Keratinocyte (primary cell): ENCODE results near the gene ACSL6.

Experiments
- CTCF ChIP-seq, 3 experiments: IDR thresholded peaks in 1 of 3; conservative IDR thresholded peaks in 1 of 3; optimal IDR thresholded peaks in 1 of 3; 2 replicates in 2 of 3; 3 replicates in 1 of 3; pipeline versions ENCODE3 to v1.5.1; 2011; ENCODE audit warnings: low read length in 3 of 3, mild to moderate bottlenecking in 3 of 3, moderate library complexity in 2 of 3, control low read depth in 1 of 3, inconsistent platforms in 1 of 3; ENCODE audit not compliant: insufficient read depth in 2 of 3; ENCODE audit errors: extremely low read depth in 1 of 3
- EZH2 ChIP-seq: IDR thresholded peaks from one replicate; pipeline ENCODE4 v1.6.1; 2012; ENCODE audit warnings: inconsistent platforms, mild to moderate bottlenecking, low read length, moderate library complexity

DNA sequence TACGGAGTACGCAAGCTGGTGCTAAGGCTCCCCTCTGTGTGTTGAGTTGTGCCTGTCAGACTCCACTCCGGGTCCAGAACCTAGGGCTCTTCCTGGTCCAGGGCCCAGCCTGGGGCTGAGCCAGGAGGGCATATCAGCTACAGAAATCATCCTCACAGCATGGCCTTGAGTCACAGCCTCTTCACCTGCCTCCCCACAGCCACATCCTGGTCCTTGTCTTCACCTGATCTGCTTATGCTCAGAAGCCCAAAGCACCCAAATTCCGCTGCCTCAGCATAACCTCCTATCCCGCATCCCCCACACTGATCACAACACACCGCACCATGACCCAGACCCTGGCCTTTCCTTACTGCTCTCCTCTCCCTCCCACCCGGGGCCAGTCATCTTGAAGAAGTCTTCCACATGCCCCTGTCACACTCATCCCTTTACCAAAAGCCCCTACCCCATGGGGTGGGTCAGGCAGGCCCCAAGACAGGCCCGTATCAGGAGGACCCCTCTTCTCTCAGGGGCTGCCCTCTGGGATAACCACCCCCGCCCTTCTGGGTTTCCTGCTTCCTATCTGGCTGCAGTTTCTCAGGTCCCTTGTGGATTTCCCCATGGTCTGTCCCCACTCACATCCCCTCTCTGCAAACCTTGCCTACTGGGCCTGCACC lies 47.7 kb upstream of the ACSL6 start:
- TF ChIP-seq CTCF (optimal IDR thresholded peaks at IDR 0.05 in 1 of 3, IDR thresholded peaks at IDR 0.05 in 1 of 3, conservative IDR thresholded peaks at IDR 0.05 in 1 of 3; ENCODE audit: extremely low read depth in 1 of 3, insufficient read depth in 2 of 3, low read length in 3 of 3) (no peak), EZH2 (no peak)
